ENCODE measurements around the gene ZNF593.
A peak's percentile ranks its signal among the peaks of the same experiment; 100 is the strongest.

ZNF593 gene

DNA sequence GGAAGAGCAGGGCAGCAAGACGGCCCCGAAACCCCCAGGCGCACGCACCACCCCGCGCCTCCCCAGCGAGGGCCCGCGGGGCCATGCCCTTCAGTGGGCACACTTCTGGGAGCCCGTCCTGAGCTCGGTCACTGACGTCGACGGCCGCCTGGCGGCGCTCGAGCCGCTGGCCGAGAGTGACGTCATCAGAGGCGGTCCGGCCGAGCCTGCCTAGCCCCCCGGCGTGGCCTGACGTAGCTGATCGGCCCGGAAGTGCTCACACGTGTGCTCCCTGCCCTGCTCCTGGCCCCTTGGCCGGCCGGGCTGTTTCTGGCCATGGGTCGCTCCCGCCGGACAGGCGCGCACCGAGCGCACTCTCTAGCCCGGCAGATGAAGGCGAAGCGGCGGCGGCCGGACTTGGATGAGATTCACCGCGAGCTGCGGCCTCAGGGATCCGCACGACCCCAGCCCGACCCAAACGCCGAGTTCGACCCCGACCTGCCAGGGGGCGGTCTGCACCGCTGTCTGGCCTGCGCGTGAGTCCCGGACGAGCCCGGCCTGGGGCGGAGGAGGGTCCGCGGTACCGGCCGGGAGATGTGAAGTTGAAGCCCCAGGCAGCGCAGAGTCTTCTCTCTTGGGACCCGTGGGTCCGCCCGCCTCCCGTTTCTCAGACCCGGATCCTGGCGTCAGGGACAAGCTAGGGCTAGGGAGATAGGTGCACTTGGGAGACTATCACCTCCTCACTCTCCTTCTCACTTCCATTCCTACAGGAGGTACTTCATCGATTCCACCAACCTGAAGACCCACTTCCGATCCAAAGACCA lies at the start of gene ZNF593:
TSS of gene ZNF593 (plus strand) at position 240 of the 803 bp plus-strand sequence. CDS start at position 316, 76 bp downstream.
- ATAC-seq (peak; percentile 96), DNase-seq (peak; percentile 93)

DNA sequence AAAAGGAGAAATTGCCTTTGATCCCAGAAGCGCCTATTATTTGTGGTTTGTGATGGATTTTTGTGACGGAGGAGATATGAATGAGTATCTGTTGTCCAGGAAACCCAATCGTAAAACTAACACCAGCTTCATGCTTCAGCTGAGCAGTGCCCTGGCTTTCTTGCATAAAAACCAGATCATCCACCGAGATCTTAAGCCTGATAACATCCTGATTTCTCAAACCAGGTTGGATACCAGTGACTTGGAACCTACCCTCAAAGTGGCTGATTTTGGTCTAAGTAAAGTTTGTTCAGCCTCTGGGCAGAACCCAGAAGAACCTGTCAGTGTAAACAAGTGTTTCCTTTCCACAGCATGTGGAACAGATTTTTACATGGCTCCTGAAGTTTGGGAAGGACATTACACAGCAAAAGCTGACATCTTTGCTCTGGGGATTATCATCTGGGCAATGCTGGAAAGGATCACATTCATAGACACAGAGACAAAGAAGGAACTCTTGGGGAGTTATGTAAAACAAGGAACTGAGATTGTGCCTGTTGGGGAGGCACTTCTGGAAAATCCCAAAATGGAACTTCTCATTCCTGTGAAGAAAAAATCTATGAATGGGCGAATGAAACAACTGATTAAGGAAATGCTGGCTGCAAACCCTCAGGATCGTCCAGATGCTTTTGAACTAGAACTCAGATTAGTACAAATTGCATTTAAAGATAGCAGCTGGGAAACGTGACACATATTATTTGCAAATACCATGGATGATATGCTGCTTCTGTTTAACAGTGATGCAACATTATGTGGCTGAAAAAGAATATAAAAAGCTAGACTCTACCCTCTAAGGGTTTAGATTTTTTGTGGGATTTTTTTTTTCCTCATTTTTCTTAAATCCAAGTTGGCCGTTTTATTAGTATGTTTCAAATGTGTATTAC lies 47.6 kb upstream of the ZNF593 start:
- ATAC-seq: no peak
- DNase-seq: no peak

DNA sequence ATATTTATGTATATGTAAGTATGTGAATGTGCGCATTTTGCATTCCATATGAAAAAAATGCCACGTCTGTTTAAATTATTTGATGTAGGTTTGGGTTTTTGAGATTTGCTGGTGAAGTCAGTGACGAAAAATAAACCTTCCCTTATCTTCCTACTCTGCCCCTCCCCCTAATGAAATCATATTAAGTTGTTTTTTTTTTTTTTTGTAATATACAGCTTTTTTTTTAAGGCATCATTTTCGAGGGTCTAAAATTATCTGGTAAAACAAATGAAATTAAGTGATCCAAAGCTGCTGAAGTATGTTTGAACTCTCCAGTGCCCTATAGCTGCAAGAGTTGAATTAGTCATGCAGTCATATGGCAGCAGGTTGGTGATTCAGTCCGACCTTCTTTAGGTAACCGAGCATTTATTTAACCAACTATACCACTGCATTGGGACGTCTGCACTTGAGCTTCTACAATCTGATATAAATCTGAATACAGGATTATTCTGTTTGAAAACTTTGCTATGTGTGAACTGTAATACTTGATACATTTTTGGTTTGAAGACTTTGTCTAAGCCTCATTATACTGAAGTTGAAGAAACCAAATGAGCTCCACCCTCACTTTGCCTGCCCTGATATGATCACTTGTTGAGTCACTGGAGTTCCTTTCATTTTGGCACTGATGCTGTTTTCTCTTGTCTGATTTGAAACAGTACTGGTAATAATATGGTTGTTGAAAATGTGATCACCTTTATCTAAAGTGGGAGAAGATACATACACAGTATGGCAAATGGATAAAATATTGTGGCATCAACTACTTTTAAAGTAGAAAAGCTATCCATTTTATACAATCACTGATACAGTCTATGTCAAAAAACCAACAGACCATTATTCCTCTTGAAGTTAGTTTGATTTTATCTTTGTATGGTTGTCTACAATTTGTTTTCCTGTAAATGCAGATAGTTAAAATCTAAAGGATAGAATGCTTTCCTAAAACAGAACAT lies 46.4 kb upstream of the ZNF593 start:
- ATAC-seq: peak; percentile 83

DNA sequence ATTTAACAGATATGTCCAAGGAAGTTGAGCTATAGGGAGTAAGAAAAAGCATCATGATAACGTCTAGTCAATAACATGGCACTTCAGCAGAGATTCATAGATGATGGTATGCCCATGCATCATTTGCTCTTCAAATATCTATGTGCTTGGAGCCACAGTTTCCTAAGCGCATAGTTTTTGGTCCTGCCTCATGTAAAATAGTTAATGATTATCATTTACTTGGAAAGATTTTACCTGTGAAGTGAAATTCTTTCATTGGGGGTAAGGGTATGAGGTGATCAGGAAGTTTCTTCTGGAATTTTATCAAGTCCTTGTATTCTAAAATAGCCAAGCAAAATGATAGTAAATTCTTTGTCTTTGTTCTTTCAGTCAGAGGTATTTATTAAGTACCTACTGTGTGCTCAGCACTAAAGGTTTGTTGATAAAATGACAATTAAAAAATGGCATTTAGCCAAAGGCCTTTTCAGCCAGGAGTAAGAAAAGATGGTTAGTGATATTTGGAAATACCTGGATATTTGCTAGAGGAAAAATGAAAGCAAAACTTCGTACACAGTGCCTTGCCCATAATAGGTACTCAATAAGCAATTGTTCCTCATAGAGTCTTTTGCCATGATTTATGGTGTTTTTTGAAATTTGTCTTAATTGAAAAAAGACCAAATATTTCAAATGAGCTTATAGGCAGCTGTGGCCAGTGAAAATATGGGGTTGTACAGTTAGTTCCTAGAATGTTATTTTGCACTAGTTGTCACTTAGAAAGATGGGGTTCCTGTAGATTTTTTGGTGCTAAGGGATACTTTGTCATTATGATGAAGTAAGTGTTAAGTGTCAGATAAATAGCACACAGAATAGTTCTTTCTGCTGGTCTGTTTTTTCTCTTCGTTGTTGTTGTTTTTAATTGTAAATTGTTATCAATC lies 45.0 kb upstream of the ZNF593 start:
- no peak for ATAC-seq
- no peak for DNase-seq

More for the DNA sequence above, 46.4 kb upstream of the ZNF593 start:
- no peak for DNase-seq

DNA sequence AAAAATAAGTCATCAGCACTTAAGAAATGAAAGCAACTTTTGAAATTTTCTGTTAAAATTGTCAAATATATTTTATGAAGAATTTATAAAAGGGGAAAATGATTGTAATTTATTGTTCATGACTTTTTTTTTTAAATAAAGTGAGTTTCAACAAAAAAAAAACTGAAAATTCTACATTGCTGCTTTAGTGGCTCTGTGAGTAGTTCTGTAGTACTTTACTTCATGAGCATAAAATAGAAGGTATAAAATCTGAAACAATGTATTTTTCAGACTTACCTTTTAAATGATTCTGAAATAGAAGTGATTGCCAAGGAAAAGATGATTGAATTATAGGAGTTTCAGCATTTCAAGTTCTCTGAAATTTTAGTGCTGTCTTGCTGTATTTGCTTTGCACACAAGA lies 44.3 kb upstream of the ZNF593 start:
- DNase-seq: no peak

DNA sequence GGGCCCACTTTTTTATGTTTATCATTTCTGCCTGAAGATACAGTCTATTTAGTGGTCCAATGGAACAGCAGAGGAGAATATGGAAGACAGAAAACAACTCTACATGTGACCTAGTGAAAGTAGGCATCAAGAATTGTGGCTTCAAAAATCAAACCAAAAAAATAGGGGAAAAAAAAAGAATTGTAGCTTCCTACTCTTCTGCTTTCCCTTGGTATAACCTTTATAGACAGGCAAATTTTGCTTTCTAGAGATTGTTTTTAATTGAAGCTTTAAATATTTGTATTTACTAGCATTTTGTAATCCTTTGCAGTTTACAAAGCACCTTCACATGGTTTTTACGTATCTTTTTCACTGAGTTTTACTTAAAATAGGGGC lies 43.8 kb upstream of the ZNF593 start:
- DNase-seq (no peak), ATAC-seq (no peak)

More for the DNA sequence above, 44.3 kb upstream of the ZNF593 start:
- ATAC-seq: no peak

DNA sequence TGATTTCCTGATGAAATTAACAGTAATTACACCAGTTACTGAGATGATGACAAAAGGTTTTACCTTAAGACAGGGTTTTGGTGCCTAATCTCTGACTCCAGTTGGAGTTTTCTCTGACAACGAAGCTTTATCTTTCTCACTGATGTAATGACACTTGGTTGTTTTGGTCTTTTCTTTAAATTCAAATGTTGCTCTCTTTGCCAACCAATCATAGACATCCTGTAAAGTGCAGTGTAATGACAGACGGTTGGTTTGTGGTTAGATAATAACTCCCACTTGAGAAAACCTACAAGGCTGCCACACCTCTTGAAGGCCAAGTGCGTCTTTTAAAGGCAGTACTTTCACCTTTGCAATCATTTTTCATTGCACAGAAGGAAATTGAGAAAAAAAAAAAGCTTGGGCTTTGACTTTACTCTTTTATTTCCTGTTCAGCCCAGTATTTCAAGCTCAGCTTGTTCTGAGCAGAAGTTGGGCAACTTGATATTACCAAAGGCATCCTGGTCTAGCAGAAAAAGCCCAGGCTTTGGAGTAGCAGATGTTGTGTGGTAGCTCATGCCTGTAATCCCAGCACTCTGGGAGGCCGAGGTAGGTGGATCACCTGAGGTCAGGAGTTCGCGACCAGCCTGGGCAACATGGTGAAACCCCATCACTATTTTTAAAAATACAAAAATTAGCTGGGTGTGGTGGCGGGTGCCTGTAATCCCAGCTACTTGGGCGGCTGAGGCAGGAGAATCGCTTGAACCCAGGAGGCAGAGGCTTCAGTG lies 43.2 kb upstream of the ZNF593 start:
- DNase-seq: peak; percentile 22

DNA sequence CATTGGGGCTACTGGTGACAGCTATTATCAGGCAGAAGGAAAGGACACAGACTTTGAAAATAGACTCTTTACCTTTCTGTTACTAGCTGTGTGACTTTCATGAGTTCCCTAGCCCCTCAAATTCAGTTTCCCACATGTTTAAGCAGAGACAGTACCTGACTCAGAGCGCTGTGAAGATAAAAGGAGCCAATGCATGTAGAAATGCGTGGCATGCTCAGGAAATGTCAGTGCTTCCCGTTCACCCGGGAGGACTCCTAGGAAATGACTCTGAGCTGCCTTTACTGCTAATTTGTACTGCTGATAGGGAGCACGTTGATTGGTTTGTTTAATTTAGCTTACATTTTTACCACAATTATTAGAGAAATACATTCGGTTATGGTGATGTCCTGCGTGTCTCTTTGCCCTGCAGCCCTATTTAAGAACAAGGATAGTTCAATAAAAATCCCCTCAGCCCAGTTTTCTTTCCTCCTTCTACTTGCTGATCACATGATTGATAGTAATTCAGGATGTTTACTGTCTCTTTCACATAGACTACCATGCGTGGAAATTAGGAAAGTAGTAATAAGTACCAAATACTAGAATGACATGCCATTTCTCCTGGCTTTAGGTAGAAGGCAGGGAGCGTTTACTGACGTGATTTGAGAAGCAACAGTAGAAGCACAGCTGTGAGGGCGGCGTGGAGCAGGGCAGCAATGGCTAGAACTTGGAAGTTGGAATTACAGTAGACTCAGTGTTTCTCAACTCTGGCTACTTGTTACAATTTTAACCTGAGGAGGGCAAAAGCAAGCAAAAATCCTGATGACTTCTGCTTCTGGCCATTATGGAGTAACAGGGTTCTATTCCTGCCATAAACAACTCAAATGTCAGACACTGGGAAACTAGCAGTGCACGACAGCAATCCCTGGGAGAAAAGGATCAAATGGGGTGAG lies 42.2 kb upstream of the ZNF593 start:
- ATAC-seq: no peak
- DNase-seq: no peak

More for the DNA sequence above, 43.2 kb upstream of the ZNF593 start:
- ATAC-seq: peak; percentile 89

DNA sequence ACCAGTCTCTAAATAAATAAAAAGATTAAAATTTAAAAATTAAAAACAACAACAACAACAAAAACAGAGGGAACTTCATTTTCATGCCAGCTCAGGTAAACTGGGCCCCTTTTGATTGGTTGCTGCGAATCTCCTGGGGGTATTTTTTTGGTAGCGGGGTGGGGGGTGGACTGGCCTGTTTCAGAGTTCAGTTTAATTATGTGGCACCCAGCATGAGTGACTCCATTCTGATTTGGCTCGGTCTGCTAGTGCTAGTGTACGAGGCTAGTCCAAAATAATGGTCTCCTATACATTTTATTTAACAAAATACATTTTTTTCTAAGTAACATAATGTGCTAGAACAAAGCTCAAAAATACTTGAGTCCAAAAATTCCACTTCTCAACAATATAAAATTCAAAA lies 39.9 kb upstream of the ZNF593 start:
- DNase-seq (no peak), ATAC-seq (no peak)

DNA sequence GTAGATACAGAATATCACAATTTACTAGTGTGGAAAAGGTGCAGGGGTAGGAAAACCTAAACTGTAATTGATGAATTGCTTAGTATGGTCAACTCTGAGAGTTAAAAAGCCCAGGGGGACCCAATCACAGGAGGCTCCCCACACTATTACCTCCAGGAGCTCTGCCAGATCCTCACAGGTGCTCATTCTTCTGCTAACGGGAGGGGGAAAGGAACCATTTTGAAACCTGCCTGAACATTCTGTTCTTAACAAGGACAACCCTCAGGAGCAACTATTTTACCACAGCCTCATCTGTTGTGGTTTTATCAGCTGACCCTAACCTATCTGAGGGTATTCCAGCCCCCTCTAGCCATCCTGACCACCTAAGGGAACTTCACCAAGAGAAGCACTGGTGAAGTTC lies 39.0 kb upstream of the ZNF593 start:
- ATAC-seq (no peak), DNase-seq (no peak)

DNA sequence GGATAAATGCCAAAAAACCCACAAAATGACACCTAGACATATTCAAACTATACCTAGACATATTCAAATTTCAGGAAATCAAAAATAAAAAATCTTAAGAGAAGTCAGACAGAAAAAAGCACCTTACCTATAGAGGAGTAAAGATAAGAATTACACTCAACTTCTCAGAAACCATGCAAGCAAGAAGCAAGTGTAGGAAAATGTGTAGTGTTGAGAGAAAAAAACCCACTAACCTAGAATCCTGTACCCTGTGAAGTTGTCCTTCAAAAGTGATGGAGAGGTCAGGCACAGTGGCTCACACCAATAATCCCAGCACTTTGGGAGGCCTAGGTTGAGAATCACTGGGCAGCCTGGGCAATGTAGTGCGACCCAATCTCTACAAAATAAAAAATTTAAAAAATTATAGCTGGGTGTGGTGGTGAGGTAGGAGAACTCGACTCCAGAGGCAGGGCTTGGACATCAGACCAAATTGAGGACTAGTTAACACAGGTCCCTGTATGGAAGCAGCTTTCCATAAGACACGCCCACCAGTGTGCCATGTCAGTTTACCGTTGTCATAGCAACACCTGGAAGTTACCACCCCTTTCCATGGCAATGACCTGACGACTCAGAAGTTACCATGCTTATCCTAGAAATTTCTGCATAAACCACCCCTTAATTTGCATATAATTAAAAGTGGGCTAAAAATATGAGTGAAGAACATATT lies 37.4 kb upstream of the ZNF593 start:
- no peak for ATAC-seq
- DNase-seq: no peak

DNA sequence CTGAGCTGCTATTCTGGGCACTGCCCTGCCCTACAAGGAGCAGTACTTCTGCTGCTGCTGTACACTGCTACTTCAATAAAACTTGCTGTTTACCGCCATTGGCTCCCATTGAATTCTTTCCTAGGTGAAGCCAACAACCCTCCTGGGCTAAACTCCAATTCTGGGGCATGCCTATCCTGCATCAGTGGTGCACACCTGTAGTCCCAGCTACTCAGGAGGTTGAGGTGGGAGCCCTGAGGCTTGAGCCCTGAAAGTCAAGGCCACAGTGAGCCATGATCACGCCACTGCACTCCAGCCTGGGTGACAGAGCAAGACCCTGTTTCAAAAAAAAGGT lies 36.9 kb upstream of the ZNF593 start:
- no peak for ATAC-seq

DNA sequence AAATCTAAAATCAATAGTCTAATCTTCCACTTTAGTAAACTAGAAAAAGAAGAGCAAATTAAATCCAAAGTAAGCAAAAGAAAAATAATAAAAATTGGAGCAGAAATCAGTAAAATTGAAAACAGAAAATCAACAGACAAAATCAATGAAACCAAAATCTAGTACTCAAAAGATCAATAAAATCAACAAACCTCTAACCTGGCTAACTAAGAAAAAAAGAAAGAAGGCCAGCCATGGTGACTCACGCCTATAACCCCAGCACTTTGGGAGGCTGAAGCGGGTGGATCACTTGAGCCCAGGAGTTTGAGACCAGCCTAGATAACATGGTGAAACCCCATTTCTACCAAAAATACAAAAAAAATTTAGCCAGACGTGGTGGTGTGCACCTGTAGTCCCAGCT lies 35.2 kb upstream of the ZNF593 start:
- ATAC-seq: no peak
- no peak for DNase-seq

More for the DNA sequence above, 36.9 kb upstream of the ZNF593 start:
- DNase-seq: no peak

DNA sequence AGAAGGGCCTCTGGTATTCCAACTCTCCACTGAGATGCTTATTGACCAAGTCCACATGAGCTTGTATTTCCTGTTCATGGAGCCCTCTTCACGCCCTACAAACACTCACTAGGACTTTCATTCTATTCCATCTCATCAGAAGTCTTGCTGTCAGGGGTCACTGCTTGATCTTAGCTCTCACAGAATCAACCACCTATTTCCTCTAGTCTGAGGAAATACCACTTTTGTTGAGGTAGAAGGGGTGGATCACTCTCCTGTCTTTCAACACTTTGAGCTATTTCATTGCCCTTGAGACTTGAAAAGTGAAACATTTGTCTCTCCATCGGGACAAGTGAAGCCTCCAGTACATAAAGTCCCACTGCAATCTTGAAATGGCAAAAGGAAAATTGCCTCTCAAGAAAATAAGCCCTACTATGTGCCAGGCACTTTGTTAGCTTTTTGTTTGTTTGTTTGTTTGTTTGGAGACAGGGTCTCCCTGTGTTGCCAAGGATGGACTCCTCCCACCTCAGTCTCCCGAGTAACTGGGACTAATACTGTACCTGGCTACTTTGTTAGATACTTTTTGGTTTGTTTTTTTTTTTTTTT lies 30.6 kb upstream of the ZNF593 start:
- ATAC-seq (no peak), DNase-seq (no peak)

DNA sequence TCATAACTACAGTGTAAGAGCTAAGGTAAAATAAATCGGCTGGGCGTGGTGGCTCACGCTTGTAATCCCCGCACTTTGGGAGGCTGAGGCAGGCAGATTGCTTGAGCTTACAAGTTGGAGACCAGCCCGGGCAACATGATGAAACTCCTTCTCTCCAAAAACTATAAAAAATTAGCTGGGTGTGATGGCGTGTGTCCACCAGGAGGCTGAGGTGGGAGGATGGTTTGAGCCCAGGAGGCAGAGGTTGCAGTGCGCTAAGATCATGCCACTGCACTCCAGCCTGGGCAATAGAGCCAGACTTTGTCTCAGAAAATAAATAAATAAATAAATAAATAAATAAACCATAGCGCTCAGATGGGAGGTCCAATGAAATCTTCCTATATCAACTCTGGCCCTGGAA lies 27.5 kb upstream of the ZNF593 start:
- ATAC-seq (no peak), DNase-seq (no peak)

DNA sequence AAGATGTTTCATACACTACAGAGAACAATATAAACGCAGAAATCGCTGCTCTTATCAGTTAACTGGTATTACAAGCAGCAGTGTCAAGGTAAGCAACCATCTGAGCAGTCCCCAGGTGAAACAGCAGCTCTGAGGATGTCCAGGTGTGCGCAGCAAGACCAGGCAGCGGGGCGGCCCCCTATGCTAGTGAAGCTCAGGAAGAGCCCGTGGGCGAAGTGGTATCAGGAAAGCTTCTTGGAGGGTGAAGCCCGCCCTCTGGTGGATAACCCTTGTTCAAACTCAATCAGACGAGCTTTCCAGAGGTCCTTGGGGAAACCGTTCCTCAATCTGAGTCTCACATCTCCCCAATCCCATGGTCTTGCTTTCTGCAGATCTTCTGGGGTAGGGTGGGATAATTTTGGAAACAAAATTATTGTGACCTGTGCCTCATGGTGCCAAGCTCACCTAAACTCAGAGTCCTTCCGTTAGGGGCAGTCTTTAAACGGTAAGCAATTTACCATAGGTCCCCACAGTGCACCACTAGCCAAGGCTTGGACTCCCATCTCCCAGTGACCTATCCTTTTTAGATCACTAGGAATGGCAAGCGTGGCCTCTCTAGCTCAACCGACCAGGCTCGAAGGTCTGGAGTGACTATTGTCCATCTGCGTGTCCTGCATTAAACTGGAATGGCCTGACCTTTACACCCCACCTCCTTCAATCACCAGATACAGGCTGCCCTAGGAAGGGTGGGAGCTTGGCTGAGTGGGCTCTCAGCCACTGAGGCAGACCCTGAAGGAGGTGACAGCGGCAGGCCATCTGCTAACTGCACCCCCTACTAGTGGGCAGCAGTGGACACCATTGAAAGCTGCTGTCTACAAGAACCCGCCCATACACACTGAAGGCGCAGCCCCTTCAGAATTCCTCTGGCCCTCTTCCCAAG lies 24.4 kb upstream of the ZNF593 start:
- DNase-seq (peak; percentile 77), ATAC-seq (peak; percentile 84)

DNA sequence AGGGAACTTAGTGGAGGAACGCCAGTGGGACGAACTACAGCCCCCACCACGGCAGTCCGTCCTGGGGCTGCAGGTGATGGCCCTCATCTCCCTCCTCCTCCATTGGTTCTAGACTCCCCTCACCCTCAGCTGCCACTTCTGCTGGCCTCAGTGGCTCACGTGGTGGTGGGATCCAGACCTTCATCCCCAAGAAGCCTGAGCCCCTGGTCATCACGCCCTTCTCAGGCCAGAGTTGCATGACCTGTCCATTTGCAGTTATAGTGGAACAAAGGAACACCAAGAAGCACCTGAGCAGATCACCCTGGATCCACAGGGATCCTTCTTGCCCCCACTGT lies 23.8 kb upstream of the ZNF593 start:
- no peak for ATAC-seq
- DNase-seq: no peak
